ENCODE measurements around the gene TEX54.

The TEX54 gene

GRCh38 chr11:62786318-62787004 lies 46.2 kb downstream of the TEX54 start:
- no peak for FAIRE-seq

DNA sequence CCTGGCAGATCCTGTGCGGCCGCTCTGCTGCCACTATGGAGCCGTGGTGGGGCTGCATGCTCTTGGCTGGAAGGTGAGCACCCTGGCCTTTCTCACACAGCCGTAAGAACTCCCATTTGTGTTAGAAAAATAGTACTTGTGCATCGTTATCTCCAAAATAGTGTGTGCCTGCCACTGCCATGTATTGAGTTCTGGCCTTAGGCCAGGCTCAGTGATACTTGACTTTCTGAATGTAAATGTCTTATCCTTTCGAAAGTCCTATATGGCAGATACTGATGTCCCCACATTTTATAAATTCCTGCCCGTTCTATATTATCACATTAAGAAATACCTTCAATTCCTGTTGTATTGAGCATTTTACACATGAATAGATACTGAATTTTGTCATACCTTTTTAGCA lies 49.9 kb downstream of the TEX54 start:
- no peak for FAIRE-seq

Measured in A204.1 (cell line).